ENCODE data around the gene APOA4. TPM values are rescaled to one million over a fixed set of nuclear protein-coding genes. Genes with fewer than 3 reads are reported as not detected.

APOA4 gene
- total and polyA plus RNA-seq, 2 of the 13 experiments (the other 11 are each of a cell fraction or from before 2014, with no cell fraction given) = 3.8 to 7.2 TPM

- TF ChIP-seq ZNF674 (CRISPR knock-in tag; IDR thresholded peaks at IDR 0.05; ENCODE audit: low read depth) (no peak), HOXD1 (CRISPR knock-in tag; IDR thresholded peaks at IDR 0.05) (peak; percentile 68; the same call in 1 of the 2 replicates), ZNF253 (CRISPR knock-in tag; IDR thresholded peaks at IDR 0.05; ENCODE audit: borderline replicate concordance) (no peak), CHD4 (IDR thresholded peaks at IDR 0.05; ENCODE audit: borderline replicate concordance, low read length) (0 out of 2 replicates have a peak, but pooled peaks have one; percentile 36), NR1H2 (CRISPR knock-in tag; IDR thresholded peaks at IDR 0.05; ENCODE audit: borderline replicate concordance, low read depth) (no peak), KDM4B (CRISPR knock-in tag; IDR thresholded peaks at IDR 0.05) (no peak; the same call in 1 of the 2 replicates), PHF21A (CRISPR knock-in tag; IDR thresholded peaks at IDR 0.05) (peak; percentile 94), FOXP1 (IDR thresholded peaks at IDR 0.05) (peak; percentile 67; the same call in 1 of the 2 replicates), FOXP1 (CRISPR knock-in tag; IDR thresholded peaks at IDR 0.05) (peak; percentile 95), HNRNPK (IDR thresholded peaks at IDR 0.05; ENCODE audit: low read depth, low read length, poor library complexity, severe bottlenecking) (no peak), ZNF572 (CRISPR knock-in tag; IDR thresholded peaks at IDR 0.05) (no peak), SOX13 (IDR thresholded peaks at IDR 0.05) (peak; percentile 93), SOX13 (CRISPR knock-in tag; conservative IDR thresholded peaks at IDR 0.05 in 1 of 2, IDR thresholded peaks at IDR 0.05 in 1 of 2) (peak in 1 of 2 experiments; percentile 98; a peak in 2 of 4 replicates), ATAD3A (CRISPR knock-in tag; IDR thresholded peaks at IDR 0.05) (no peak)
- TF ChIP-seq, protein P1, sequence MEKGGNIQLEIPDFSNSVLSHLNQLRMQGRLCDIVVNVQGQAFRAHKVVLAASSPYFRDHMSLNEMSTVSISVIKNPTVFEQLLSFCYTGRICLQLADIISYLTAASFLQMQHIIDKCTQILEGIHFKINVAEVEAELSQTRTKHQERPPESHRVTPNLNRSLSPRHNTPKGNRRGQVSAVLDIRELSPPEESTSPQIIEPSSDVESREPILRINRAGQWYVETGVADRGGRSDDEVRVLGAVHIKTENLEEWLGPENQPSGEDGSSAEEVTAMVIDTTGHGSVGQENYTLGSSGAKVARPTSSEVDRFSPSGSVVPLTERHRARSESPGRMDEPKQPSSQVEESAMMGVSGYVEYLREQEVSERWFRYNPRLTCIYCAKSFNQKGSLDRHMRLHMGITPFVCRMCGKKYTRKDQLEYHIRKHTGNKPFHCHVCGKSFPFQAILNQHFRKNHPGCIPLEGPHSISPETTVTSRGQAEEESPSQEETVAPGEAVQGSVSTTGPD (CRISPR knock-in tag; IDR thresholded peaks at IDR 0.05) = peak; percentile 72
- TF ChIP-seq, protein P2, sequence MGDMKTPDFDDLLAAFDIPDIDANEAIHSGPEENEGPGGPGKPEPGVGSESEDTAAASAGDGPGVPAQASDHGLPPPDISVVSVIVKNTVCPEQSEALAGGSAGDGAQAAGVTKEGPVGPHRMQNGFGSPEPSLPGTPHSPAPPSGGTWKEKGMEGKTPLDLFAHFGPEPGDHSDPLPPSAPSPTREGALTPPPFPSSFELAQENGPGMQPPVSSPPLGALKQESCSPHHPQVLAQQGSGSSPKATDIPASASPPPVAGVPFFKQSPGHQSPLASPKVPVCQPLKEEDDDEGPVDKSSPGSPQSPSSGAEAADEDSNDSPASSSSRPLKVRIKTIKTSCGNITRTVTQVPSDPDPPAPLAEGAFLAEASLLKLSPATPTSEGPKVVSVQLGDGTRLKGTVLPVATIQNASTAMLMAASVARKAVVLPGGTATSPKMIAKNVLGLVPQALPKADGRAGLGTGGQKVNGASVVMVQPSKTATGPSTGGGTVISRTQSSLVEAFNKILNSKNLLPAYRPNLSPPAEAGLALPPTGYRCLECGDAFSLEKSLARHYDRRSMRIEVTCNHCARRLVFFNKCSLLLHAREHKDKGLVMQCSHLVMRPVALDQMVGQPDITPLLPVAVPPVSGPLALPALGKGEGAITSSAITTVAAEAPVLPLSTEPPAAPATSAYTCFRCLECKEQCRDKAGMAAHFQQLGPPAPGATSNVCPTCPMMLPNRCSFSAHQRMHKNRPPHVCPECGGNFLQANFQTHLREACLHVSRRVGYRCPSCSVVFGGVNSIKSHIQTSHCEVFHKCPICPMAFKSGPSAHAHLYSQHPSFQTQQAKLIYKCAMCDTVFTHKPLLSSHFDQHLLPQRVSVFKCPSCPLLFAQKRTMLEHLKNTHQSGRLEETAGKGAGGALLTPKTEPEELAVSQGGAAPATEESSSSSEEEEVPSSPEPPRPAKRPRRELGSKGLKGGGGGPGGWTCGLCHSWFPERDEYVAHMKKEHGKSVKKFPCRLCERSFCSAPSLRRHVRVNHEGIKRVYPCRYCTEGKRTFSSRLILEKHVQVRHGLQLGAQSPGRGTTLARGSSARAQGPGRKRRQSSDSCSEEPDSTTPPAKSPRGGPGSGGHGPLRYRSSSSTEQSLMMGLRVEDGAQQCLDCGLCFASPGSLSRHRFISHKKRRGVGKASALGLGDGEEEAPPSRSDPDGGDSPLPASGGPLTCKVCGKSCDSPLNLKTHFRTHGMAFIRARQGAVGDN (CRISPR knock-in tag; IDR thresholded peaks at IDR 0.05) = peak; percentile 64
- TF ChIP-seq, protein P3, sequence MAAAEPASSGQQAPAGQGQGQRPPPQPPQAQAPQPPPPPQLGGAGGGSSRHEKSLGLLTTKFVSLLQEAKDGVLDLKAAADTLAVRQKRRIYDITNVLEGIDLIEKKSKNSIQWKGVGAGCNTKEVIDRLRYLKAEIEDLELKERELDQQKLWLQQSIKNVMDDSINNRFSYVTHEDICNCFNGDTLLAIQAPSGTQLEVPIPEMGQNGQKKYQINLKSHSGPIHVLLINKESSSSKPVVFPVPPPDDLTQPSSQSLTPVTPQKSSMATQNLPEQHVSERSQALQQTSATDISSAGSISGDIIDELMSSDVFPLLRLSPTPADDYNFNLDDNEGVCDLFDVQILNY (CRISPR knock-in tag; conservative IDR thresholded peaks at IDR 0.05) = no peak
- TF ChIP-seq, protein P4, sequence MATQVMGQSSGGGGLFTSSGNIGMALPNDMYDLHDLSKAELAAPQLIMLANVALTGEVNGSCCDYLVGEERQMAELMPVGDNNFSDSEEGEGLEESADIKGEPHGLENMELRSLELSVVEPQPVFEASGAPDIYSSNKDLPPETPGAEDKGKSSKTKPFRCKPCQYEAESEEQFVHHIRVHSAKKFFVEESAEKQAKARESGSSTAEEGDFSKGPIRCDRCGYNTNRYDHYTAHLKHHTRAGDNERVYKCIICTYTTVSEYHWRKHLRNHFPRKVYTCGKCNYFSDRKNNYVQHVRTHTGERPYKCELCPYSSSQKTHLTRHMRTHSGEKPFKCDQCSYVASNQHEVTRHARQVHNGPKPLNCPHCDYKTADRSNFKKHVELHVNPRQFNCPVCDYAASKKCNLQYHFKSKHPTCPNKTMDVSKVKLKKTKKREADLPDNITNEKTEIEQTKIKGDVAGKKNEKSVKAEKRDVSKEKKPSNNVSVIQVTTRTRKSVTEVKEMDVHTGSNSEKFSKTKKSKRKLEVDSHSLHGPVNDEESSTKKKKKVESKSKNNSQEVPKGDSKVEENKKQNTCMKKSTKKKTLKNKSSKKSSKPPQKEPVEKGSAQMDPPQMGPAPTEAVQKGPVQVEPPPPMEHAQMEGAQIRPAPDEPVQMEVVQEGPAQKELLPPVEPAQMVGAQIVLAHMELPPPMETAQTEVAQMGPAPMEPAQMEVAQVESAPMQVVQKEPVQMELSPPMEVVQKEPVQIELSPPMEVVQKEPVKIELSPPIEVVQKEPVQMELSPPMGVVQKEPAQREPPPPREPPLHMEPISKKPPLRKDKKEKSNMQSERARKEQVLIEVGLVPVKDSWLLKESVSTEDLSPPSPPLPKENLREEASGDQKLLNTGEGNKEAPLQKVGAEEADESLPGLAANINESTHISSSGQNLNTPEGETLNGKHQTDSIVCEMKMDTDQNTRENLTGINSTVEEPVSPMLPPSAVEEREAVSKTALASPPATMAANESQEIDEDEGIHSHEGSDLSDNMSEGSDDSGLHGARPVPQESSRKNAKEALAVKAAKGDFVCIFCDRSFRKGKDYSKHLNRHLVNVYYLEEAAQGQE (IDR thresholded peaks at IDR 0.05; ENCODE audit: borderline replicate concordance in 1 of 2, low read depth in 1 of 2, low read length in 2 of 2) = peak in 1 of 2 experiments; percentile 69; a peak in 1 of 4 replicates
Measured at GRCh38 chr11:116808262-116809175, 14.6 kb downstream of the APOA4 start (continued).

All from HepG2 (cell line).